Psoas muscle (tissue), 8 donors: ENCODE data around the gene SPEN. TPM values are rescaled to one million over a fixed set of nuclear protein-coding genes. Genes with fewer than 3 reads are reported as not detected.

Experiments
- ATAC-seq, 4 donors: fragments of 200-7000 bp; cut with Tn5 transposase; one replicate each; pipeline ENCODE4 v1.9.1; 2020; ENCODE audit warnings: moderate library complexity in 3 of 4, mild to moderate bottlenecking in 2 of 4
- DNase-seq, 2 donors: peaks; one replicate each; pipeline ENCODE4 v3.0.0-alpha.2; 2020
- H3K27ac ChIP-seq: fragments of 200-600 bp; one replicate; pipeline ENCODE4 v1.8.0; 2022
- H3K27me3 ChIP-seq, 3 donors: fragments of 200-600 bp in 1 of 3; one replicate each; pipeline versions ENCODE4 v1.6.1 to v1.8.0; 2013 to 2022; ENCODE audit warnings: low read length in 2 of 3, mild to moderate bottlenecking in 2 of 3, moderate library complexity in 1 of 3; ENCODE audit not compliant: insufficient read depth in 3 of 3
- H3K36me3 ChIP-seq, 2 donors: fragments of 200-600 bp in 1 of 2; one replicate each; pipeline versions ENCODE4 v1.6.1 to v1.8.0; 2013 to 2022; ENCODE audit warnings: low read depth in 1 of 2, mild to moderate bottlenecking in 1 of 2, moderate library complexity in 1 of 2; ENCODE audit not compliant: insufficient read depth in 1 of 2
- H3K4me1 ChIP-seq: fragments of 200-600 bp; one replicate; pipeline ENCODE4 v1.8.0; 2022
- H3K4me3 ChIP-seq: fragments of 200-600 bp; one replicate; pipeline ENCODE4 v1.8.0; 2022; ENCODE audit warnings: mild to moderate bottlenecking
- H3K9me3 ChIP-seq: fragments of 200-600 bp; one replicate; pipeline ENCODE4 v1.8.0; 2022
- CTCF ChIP-seq: fragments of 200-600 bp; IDR thresholded peaks from one replicate; pipeline ENCODE4 v1.8.0; 2022; ENCODE audit warnings: antibody characterized with exemption
- WGBS, 3 donors: extraction: QIAGEN DNeasy Blood & Tissue Kit; methylation state at CpG; one replicate each; pipeline versions ENCODE4 v1.1.6 to v1.1.7; 2013; 5-methylcytosine and 5-hydroxymethylcytosine counted together
- intact Hi-C, 2 donors: fragments of 100-400 bp; cut with DNase I; formaldehyde crosslinking; loops; one replicate each; pipeline versions ENCODE4 v1.11.0 to v1.14.2; 2022
- polyA plus RNA-seq, 3 donors: library from polyadenylated mRNA; stranded (reverse); fragments of 200-250 nt; gene quantifications; one replicate each; pipeline ENCODE4 v1.2.3, GENCODE V29; 2013
- total RNA-seq, 4 donors: library from RNA; stranded (reverse); fragmentation: NEBNext Ultra II Directional in 2 of 4; extraction: Animal tissue kit (Norgen Biotek cat#: 25700) in 2 of 4; gene quantifications; one replicate each; pipeline versions ENCODE4 v1.2.1 to v1.2.4, GENCODE V29; 2021 to 2023
- donor health status: healthy with polysubstance abuse.
- donor health status: DM: no; HTN: no; CAD: no; lungs with moderate emphysema.
- donor health status: Bipolar disorder and iron deficiency.
- donor health status: healthy.
- donor health status: DM: yes; HTN: yes; CAD: no.
- donor health status: DM: no; HTN: no; CAD: no.
- donor health status: DM: no; HTN: no; CAD: no.
- donor health status: DM: yes; HTN: yes; CAD: no.

Gene SPEN
- total and polyA plus RNA-seq, 7 donors, result 10.2 to 46.5 (median 38.3) TPM

- 79 to 85% (median 81%) methylated on average over 8 of the region's 8 CpGs for WGBS, 3 donors
- intact Hi-C loops, result no loop called here
- ATAC-seq (no peak), DNase-seq (no peak)
- Histone ChIP-seq H3K27me3 (no peaks in the 10 kb centered on the region), H3K9me3 (no peaks in the 10 kb centered on the region), H3K4me3 (no peak overlapping the region), H3K36me3 (no peaks in the 10 kb centered on the region), H3K27ac (no peak overlapping the region), H3K4me1 (peaks cover 18% of the 10 kb centered on the region)
- TF ChIP-seq CTCF, result no peak
These were observed 112.4 kb downstream of the SPEN start for GRCh38 chr1:15959827-15960446.

- 95 to 97% (median 96%) methylated on average over 5 of the region's 5 CpGs for WGBS, 3 donors
- Histone ChIP-seq H3K36me3 (no peaks in the 10 kb centered on the region), H3K27ac (no peak overlapping the region), H3K9me3 (no peaks in the 10 kb centered on the region), H3K4me1 (peaks cover 26% of the 10 kb centered on the region), H3K4me3 (no peak overlapping the region), H3K27me3 (no peaks in the 10 kb centered on the region)
- intact Hi-C loops, result no loop called here
- no peak for TF ChIP-seq CTCF
- ATAC-seq (no peak), DNase-seq (no peak)
These were observed 113.3 kb downstream of the SPEN start for GRCh38 chr1:15960808-15961207.

GRCh38 chr1:15961492-15961891, 114.0 kb downstream of the SPEN start:
- H3K4me3 ChIP-seq, result no peak overlapping the region
- H3K27ac ChIP-seq, result no peak overlapping the region
- no peaks in the 10 kb centered on the region for H3K9me3 ChIP-seq
- 84 to 88% (median 85%) methylated on average over 11 of the region's 11 CpGs for WGBS, 3 donors
- ATAC-seq, result no peak
- intact Hi-C loops, result no loop called here
- H3K27me3 ChIP-seq, result no peaks in the 10 kb centered on the region
- H3K36me3 ChIP-seq, result no peaks in the 10 kb centered on the region
- TF ChIP-seq CTCF, result no peak
- peaks cover 20% of the 10 kb centered on the region for H3K4me1 ChIP-seq
- DNase-seq, result no peak

GRCh38 chr1:15962176-15962575, 114.7 kb downstream of the SPEN start:
- TF ChIP-seq CTCF, result no peak
- intact Hi-C loops, result no loop called here
- 86 to 95% (median 90%) methylated on average over 6 of the region's 6 CpGs for WGBS, 3 donors
- no peak for ATAC-seq
- Histone ChIP-seq H3K36me3 (no peaks in the 10 kb centered on the region), H3K27me3 (no peaks in the 10 kb centered on the region), H3K4me1 (peaks cover 20% of the 10 kb centered on the region), H3K9me3 (no peaks in the 10 kb centered on the region), H3K4me3 (no peak overlapping the region), H3K27ac (no peak overlapping the region)
- no peak for DNase-seq
